ENCODE measurements around the gene CCNY. TPM values are rescaled to one million over a fixed set of nuclear protein-coding genes. Genes with fewer than 3 reads are reported as not detected.

Gene CCNY
- total RNA-seq, 1 experiment from 2014 or later = 80.4 TPM

GRCh38 chr10:35470248-35470924, 134.1 kb downstream of the CCNY start:
- DNase-seq (ENCODE audit: low read depth) = no peak

DNA sequence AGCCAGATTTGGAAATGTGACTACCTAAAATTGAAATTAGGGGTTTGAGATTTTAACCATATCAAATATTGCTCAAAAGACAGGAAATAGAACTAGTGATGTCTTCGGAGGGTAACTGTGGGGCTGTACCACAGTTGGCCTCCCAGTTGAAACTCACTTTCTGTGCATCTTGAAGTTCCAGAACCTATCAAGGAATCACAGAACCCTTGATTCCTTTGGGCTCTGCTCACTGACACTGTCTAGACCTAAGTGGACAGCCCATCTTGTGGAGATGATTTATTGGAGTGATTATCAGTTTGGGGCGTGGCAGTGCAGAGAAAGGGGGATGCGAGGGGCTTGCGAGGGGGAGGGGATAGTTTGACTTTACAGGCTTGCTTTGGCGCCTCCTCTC, 134.6 kb downstream of the CCNY start:
- DNase-seq (ENCODE audit: low read depth) = no peak

DNA sequence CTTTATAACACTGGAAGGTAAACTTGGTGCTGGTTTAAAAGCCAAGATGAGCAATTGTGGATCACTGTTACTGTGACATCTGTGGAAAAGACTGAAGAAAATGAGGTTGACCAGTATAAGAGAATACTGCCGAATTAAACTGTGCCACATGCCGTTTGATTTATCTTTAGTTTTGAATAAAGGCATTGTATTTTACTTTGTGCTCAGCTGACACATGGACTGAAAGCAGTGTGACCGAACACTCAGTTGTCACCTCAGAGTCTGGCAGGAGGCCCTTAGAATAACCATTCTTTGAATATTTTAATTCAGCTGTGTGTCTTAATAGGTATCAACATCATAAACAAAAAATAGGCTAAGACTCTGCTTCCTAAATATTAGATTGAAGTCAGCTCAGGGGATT, 135.1 kb downstream of the CCNY start:
- DNase-seq (ENCODE audit: low read depth) = no peak

GRCh38 chr10:35480142-35480541, 143.8 kb downstream of the CCNY start:
- no peak for DNase-seq (ENCODE audit: low read depth)

- DNase-seq (ENCODE audit: low read depth) = no peak
Measured at GRCh38 chr10:35481413-35481812, 145.1 kb downstream of the CCNY start.

GRCh38 chr10:35486297-35486990, 150.1 kb downstream of the CCNY start:
- no peak for DNase-seq (ENCODE audit: low read depth)

DNA sequence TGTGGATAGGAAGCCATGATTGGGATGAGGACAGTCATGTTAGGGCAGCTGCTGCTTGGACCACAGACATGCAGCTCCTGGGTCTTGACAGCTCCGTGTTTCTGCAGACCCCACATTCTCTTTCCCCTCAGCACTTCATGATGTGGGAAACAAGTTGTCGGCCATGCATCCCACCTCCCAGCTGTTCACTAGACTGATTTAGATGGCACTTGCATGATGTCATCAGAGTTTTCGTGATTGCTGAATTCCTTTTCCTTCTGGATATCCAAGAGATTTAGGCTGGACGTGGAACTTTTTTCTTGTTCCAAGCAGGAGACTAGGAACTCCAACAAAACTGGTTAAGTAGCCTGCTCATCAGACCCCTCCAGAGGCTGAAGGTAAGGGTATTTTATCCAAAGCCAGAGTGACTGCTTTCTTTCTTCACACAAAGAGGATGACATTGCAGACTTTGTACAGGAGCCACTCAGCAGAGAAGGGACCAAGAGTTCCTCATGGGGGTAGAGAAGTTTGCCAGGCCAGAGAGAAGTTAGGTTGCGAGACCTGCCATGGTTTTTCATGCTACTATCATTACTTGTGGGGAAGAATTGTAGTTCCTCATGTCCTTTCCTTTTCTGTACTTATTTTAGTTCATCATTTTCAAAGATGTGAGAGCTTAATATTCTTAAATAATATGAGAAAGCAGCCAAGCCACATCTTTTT, 151.2 kb downstream of the CCNY start:
- no peak for DNase-seq (ENCODE audit: low read depth)

GRCh38 chr10:35488228-35488627, 151.9 kb downstream of the CCNY start:
- no peak for DNase-seq (ENCODE audit: low read depth)

- no peak for DNase-seq (ENCODE audit: low read depth)
Measured at GRCh38 chr10:35492386-35493195, 156.3 kb downstream of the CCNY start.

DNA sequence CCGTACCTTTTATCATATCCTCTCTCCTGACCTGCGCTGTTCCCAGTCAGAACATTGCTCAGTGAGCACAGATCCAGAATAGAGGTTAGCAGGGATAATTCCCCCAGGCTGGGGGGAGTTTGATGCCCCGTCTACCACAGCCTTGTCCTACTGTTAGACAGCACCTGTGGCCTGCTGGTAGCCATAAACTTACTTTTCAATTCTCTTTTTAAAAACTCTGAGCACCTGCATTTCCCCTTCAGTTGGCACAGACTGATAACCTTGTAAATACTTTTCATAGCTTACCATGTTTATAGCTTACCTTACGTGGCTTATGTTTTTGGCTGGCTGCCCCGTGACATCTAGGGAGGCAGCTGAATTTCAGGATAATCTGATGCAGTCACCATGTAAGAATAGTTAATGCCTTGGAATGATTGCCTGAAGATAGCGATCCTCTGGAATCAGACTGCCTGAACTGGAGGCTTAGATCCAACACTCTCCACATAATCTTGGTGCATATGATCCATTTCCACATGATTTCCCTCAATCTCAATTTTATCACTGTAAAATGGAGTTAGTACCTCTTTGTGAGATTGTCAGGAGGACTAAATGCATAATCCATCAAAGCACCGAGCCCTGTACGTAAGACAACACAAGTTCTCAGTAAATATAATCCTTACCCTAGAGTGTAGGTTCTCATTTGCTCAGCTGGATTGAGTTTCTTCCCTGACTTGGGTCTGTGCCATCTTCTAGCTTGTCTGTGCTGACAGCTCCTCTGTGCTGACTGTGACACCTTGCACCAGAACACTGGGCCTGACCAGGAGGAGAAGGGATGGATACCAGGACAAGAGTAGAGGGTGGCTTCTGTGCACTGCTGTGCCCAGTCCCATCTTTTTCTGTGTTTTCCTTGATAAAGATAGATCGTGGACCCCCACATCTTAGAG, 157.1 kb downstream of the CCNY start:
- DNase-seq (ENCODE audit: low read depth) = no peak

GRCh38 chr10:35495521-35496119, 159.3 kb downstream of the CCNY start:
- DNase-seq (ENCODE audit: low read depth) = no peak

GRCh38 chr10:35497909-35498308, 161.6 kb downstream of the CCNY start:
- DNase-seq (ENCODE audit: low read depth) = no peak

- no peak for DNase-seq (ENCODE audit: low read depth)
Measured at GRCh38 chr10:35498693-35499092, 162.4 kb downstream of the CCNY start.

DNA sequence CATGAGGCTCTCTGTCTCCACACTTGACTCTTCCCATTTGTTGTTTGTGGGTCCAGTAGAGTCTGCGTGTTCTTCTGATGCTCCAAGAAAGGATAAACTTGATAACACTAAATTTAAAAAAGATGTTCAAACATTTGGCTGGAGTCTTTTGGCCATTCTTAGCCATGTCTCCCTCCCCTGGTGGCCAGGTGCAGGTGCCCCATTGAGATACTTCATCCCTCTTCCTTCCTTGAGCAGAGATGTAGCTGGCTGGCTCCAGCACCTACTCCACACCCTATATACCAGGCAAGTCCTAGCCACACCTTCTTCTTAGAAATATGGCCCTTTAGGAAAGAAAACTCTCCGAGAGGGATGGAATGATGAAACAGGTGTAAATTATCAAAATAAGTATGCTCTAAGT, 165.6 kb downstream of the CCNY start:
- DNase-seq (ENCODE audit: low read depth) = no peak

- no peak for DNase-seq (ENCODE audit: low read depth)
Measured at GRCh38 chr10:35502692-35503091, 166.4 kb downstream of the CCNY start.

DNA sequence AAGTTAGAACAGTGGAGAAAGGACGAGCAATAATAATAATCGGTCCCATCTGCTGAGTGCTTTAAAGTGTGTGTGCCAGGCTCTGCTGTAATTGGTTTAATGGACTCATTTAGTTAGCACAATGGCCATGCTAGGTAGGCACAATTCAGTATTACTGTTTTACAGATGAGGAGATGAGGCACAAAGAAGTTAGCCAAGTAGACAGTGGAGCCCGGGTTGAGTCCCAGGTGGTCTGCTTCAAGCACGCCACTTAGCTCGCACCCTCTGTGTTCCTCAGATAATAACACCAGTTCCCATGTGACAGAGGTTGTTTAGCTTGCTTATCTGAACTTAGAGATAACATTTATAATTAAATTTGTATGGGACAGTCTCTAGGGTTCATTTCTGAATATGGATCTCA, 167.3 kb downstream of the CCNY start:
- DNase-seq (ENCODE audit: low read depth) = no peak

GRCh38 chr10:35504132-35504531, 167.8 kb downstream of the CCNY start:
- no peak for DNase-seq (ENCODE audit: low read depth)

DNA sequence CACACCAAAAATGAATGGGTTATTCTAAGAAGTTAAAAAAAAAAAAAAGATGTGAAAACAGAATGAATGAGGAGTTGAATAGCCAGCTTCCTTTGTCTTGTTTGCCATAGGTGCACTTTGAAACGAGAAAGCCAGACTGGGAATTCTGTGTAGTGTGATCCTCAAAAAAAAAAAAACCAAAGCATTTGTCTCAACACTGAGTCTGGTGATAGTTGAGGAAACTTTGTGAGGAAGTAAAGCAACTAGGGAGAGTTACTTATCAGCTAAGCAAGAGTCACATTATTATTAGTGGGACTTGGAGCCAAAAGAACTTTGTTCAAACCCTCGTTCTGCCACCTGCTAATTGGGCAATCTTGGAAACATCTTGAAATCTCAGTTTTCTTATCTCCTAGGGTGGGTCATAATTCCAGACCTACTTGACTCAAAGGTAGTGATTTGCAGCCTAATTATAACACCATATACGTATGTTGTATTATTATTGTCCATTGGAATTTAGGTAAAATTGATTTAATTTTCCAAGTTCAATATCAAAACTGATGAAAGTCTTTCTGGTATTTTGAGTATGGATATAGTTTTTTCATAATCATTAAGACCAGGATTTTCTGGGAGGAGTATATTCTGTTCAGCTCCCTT, 169.0 kb downstream of the CCNY start:
- no peak for DNase-seq (ENCODE audit: low read depth)

DNA sequence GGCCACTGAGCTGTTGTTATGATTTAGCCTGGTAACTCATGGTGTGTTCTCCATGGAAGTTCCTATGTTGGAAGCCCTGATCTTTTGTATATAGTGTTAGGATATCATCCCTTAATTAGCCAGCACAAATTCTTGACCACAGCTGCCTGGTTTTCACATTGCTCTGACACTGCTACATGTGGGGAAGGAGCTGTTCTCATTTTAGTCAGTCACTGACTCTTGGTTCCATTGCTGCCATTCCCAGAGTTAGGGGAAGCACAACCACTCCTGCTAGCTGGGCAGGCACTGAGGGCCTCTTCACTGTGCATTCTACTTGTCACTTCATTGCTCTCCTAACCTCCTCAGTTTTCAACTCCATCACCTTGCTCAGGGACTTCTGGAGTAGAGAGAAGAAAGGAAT, 170.4 kb downstream of the CCNY start:
- DNase-seq (ENCODE audit: low read depth) = no peak

Measured in HT1080 (cell line).